Fibroblast of lung (primary cell): ENCODE measurements around the gene CCDC85C. TPM values are rescaled to one million over a fixed set of nuclear protein-coding genes. Genes with fewer than 3 reads are reported as not detected.

Experiments used
- DNase-seq, 2 donors: peaks; one replicate each; pipeline versions ENCODE4 v3.0.0 to v3.0.0-alpha.2; 2010; ENCODE audit warnings: low read depth in 2 of 2
- H2AFZ ChIP-seq: 2 replicates; pipeline ENCODE4 v1.5.1; 2012; ENCODE audit warnings: low read length, control low read depth, inconsistent platforms
- H3K27ac ChIP-seq: 2 replicates; pipeline ENCODE4 v1.5.1; 2011; ENCODE audit warnings: low read length, control low read depth; ENCODE audit not compliant: insufficient read depth
- H3K27me3 ChIP-seq: 2 replicates; pipeline ENCODE4 v1.5.1; 2011; ENCODE audit warnings: mild to moderate bottlenecking, low read length; ENCODE audit not compliant: control insufficient read depth, insufficient read depth
- H3K36me3 ChIP-seq: 2 replicates; pipeline ENCODE4 v1.5.1; 2011; ENCODE audit warnings: low read length; ENCODE audit not compliant: control insufficient read depth, insufficient read depth
- H3K4me1 ChIP-seq: 2 replicates; pipeline ENCODE4 v1.5.1; 2011; ENCODE audit warnings: low read length; ENCODE audit not compliant: control insufficient read depth, insufficient read depth; ENCODE audit errors: extremely low read depth
- H3K4me2 ChIP-seq: 2 replicates; pipeline ENCODE4 v1.5.1; 2011; ENCODE audit warnings: low read length, control low read depth; ENCODE audit not compliant: insufficient read depth; ENCODE audit errors: extremely low read depth
- H3K4me3 ChIP-seq, 4 experiments: fragments of 200-600 bp in 1 of 4; sonication (generic) in 1 of 4; replicated peaks in 1 of 4; 2 replicates each; pipeline ENCODE4 v1.5.1; 2011 to 2016; ENCODE audit warnings: low read length in 4 of 4, low read depth in 3 of 4, mild to moderate bottlenecking in 3 of 4, control low read depth in 2 of 4, inconsistent platforms in 1 of 4, mixed read lengths in 1 of 4; ENCODE audit not compliant: insufficient read depth in 1 of 4; ENCODE audit errors: control extremely low read depth in 1 of 4
- H3K79me2 ChIP-seq: 2 replicates; pipeline ENCODE4 v1.5.1; 2012; ENCODE audit warnings: mild to moderate bottlenecking, low read length, inconsistent platforms; ENCODE audit not compliant: control insufficient read depth, insufficient read depth
- H3K9ac ChIP-seq: 2 replicates; pipeline ENCODE4 v1.5.1; 2011; ENCODE audit warnings: mild to moderate bottlenecking, low read length, control low read depth; ENCODE audit not compliant: insufficient read depth
- H3K9me3 ChIP-seq: 2 replicates; pipeline ENCODE4 v1.5.1; 2012; ENCODE audit warnings: low read depth, low read length; ENCODE audit not compliant: control insufficient read depth, insufficient read depth
- H4K20me1 ChIP-seq: 2 replicates; pipeline ENCODE4 v1.5.1; 2011; ENCODE audit warnings: low read length; ENCODE audit not compliant: control insufficient read depth, insufficient read depth; ENCODE audit errors: extremely low read depth
- CTCF ChIP-seq, 2 donors: IDR thresholded peaks in 1 of 2; conservative IDR thresholded peaks in 1 of 2; 1 replicate in 1 of 2; 2 replicates in 1 of 2; pipeline ENCODE4 v1.5.1; 2011 to 2012; ENCODE audit warnings: low read length in 2 of 2, control low read depth in 1 of 2, inconsistent platforms in 1 of 2, low read depth in 1 of 2, mild to moderate bottlenecking in 1 of 2
- EZH2 ChIP-seq: IDR thresholded peaks from 2 replicates; pipeline ENCODE4 v1.5.1; 2012; ENCODE audit warnings: low read length, control low read depth, mild to moderate bottlenecking; ENCODE audit errors: missing control alignments
- polyA plus RNA-seq, 2 donors: library from polyadenylated mRNA; depleted of rRNA in 1 of 2; stranded (reverse) in 1 of 2; unstranded in 1 of 2; fragments of >200 nt; gene quantifications; 2 replicates each; pipeline ENCODE4 v1.2.1, GENCODE V29; 2011 to 2012; ENCODE audit warnings: missing spikeins in 1 of 2
- total RNA-seq: library from RNA; depleted of rRNA; stranded (reverse); fragments of >200 nt; gene quantifications from 2 replicates; pipeline ENCODE4 v1.2.1, GENCODE V29; 2014

Gene CCDC85C
- total and polyA plus RNA-seq, 2 donors (not counting 1 experiment from before 2014, with no cell fraction given) = 4.6 to 9.6 TPM

GRCh38 chr14:99625476-99625875 lies 21.5 kb upstream of the CCDC85C start:
- H3K79me2 ChIP-seq = no peaks in the 10 kb centered on the region
- H3K4me3 ChIP-seq = no peak overlapping the region
- peaks cover 10% of the 10 kb centered on the region for H3K4me1 ChIP-seq
- no peaks in the 10 kb centered on the region for H3K9me3 ChIP-seq
- no peak for TF ChIP-seq EZH2
- no peak for TF ChIP-seq CTCF (conservative IDR thresholded peaks at IDR 0.05 in 1 of 2, IDR thresholded peaks at IDR 0.05 in 1 of 2; ENCODE audit: low read depth in 1 of 2, low read length in 2 of 2)
- no peak overlapping the region for H3K27ac ChIP-seq
- H3K9ac ChIP-seq = no peak overlapping the region
- DNase-seq = no peak
- H4K20me1 ChIP-seq = no peaks in the 10 kb centered on the region
- no peaks in the 10 kb centered on the region for H3K36me3 ChIP-seq
- H2AFZ ChIP-seq = no peak overlapping the region
- no peak overlapping the region for H3K4me2 ChIP-seq
- H3K27me3 ChIP-seq = no peaks in the 10 kb centered on the region

GRCh38 chr14:99624971-99625370 lies 21.0 kb upstream of the CCDC85C start:
- H3K27me3 ChIP-seq = no peaks in the 10 kb centered on the region

GRCh38 chr14:99624024-99624423 lies 20.0 kb upstream of the CCDC85C start:
- Histone ChIP-seq H3K79me2 (no peaks in the 10 kb centered on the region), H3K27me3 (no peaks in the 10 kb centered on the region), H3K4me1 (peaks cover 14% of the 10 kb centered on the region), H3K36me3 (no peaks in the 10 kb centered on the region), H3K4me2 (no peak overlapping the region), H2AFZ (no peak overlapping the region), H3K9ac (no peak overlapping the region), H3K9me3 (no peaks in the 10 kb centered on the region), H3K4me3 (no peak overlapping the region), H3K27ac (no peak overlapping the region), H4K20me1 (no peaks in the 10 kb centered on the region)
- no peak for TF ChIP-seq EZH2
- TF ChIP-seq CTCF (conservative IDR thresholded peaks at IDR 0.05 in 1 of 2, IDR thresholded peaks at IDR 0.05 in 1 of 2; ENCODE audit: low read depth in 1 of 2, low read length in 2 of 2) = no peak
- DNase-seq = no peak

More at GRCh38 chr14:99624971-99625370, 21.0 kb upstream of the CCDC85C start:
- TF ChIP-seq CTCF (conservative IDR thresholded peaks at IDR 0.05 in 1 of 2, IDR thresholded peaks at IDR 0.05 in 1 of 2; ENCODE audit: low read depth in 1 of 2, low read length in 2 of 2) (no peak), EZH2 (no peak)
- H2AFZ ChIP-seq = no peak overlapping the region
- no peaks in the 10 kb centered on the region for H3K9me3 ChIP-seq
- H3K36me3 ChIP-seq = no peaks in the 10 kb centered on the region
- no peak overlapping the region for H3K4me2 ChIP-seq
- peaks cover 14% of the 10 kb centered on the region for H3K4me1 ChIP-seq
- no peak overlapping the region for H3K9ac ChIP-seq
- H4K20me1 ChIP-seq = no peaks in the 10 kb centered on the region
- no peak overlapping the region for H3K4me3 ChIP-seq
- H3K79me2 ChIP-seq = no peaks in the 10 kb centered on the region
- DNase-seq = no peak
- no peak overlapping the region for H3K27ac ChIP-seq
